Measurements from ENCODE around the gene MYOZ3.

GRCh38 chr5:150650021-150651006 lies 10.7 kb upstream of the MYOZ3 start:
- TF ChIP-seq CTCF (IDR thresholded peaks at IDR 0.05; ENCODE audit: low read depth, low read length, missing input control) (no peak), YY1 (IDR thresholded peaks at IDR 0.05) (no peak), RXRA (IDR thresholded peaks at IDR 0.05) (no peak), TAF1 (conservative IDR thresholded peaks at IDR 0.05) (no peak), ZBTB33 (IDR thresholded peaks at IDR 0.05) (no peak), REST (IDR thresholded peaks at IDR 0.05) (no peak), JUND (IDR thresholded peaks at IDR 0.05) (no peak), GABPA (IDR thresholded peaks at IDR 0.05 in 1 of 2, conservative IDR thresholded peaks at IDR 0.05 in 1 of 2) (no peak), MAX (IDR thresholded peaks at IDR 0.05) (no peak), EGR1 (IDR thresholded peaks at IDR 0.05; ENCODE audit: low read depth in 2 of 2) (no peak), RAD21 (IDR thresholded peaks at IDR 0.05) (no peak), NR2F2 (IDR thresholded peaks at IDR 0.05) (no peak), ATF3 (IDR thresholded peaks at IDR 0.05) (no peak)

Measured in liver (tissue), 3 donors.